OCI-LY7 (cell line): Measurements from ENCODE around the gene OSGIN1. TPM values are rescaled to one million over a fixed set of nuclear protein-coding genes. Genes with fewer than 3 reads are reported as not detected.

Experiments
- Bru-seq: library from RNA; stranded (reverse); fragments of 400-500 nt; gene quantifications from one replicate; lab custom pipeline; 2021; lab: Mats Ljungman, UMichigan
- BruChase-seq, 2 experiments: library from RNA; stranded (reverse); fragments of 400-500 nt; gene quantifications; one replicate each; lab custom pipeline; 2021; lab: Mats Ljungman, UMichigan
- BruUV-seq: library from RNA; stranded (reverse); fragments of 400-500 nt; replicated peaks from 2 replicates; lab custom pipeline; 2021; lab: Mats Ljungman, UMichigan
- CTCF ChIA-PET: fragments of 300-600 bp; sonication (Branson Sonifier 250); formaldehyde crosslinking; loops from one replicate; lab custom pipeline; 2022; ENCODE audit warnings: antibody characterized with exemption; ENCODE audit not compliant: unreplicated experiment; lab: Charles Lee
- POLR2A ChIA-PET: fragments of 300-600 bp; sonication (Branson Sonifier 250); formaldehyde crosslinking; loops from one replicate; lab custom pipeline; 2022; ENCODE audit warnings: antibody characterized with exemption; lab: Charles Lee
- DNase-seq: peaks from one replicate; pipeline ENCODE4 v3.0.0-alpha.2; 2015; ENCODE audit warnings: low spot score
- H2AFZ ChIP-seq: fragments of 200-600 bp; sonication (generic), shearing (Covaris generic); 2 replicates; pipeline ENCODE4 v1.6.1; 2014; ENCODE audit warnings: mild to moderate bottlenecking, antibody characterized with exemption, low read length, moderate library complexity
- H3K27ac ChIP-seq: fragments of 200-600 bp; sonication (generic); 2 replicates; pipeline ENCODE4 v1.5.1; 2014; ENCODE audit warnings: mixed run types, low read depth, mild to moderate bottlenecking, moderate library complexity, low read length, inconsistent platforms; ENCODE audit not compliant: poor library complexity, severe bottlenecking
- H3K36me3 ChIP-seq: fragments of 200-600 bp; sonication (generic); 2 replicates; pipeline ENCODE4 v1.6.1; 2014; ENCODE audit warnings: mild to moderate bottlenecking, antibody characterized with exemption, low read length, moderate library complexity, mixed read lengths; ENCODE audit not compliant: insufficient read depth
- H3K4me1 ChIP-seq: fragments of 200-600 bp; sonication (generic); 2 replicates; pipeline ENCODE4 v1.5.1; 2014; ENCODE audit warnings: mild to moderate bottlenecking, low read length; ENCODE audit not compliant: insufficient read depth, poor library complexity, severe bottlenecking
- H3K4me2 ChIP-seq: fragments of 200-600 bp; sonication (generic); 2 replicates; pipeline ENCODE4 v1.6.1; 2014; ENCODE audit warnings: mild to moderate bottlenecking, low read length
- H3K4me3 ChIP-seq: fragments of 200-600 bp; sonication (generic); 2 replicates; pipeline ENCODE4 v1.5.1; 2014; ENCODE audit warnings: mild to moderate bottlenecking, low read depth, low read length; ENCODE audit not compliant: poor library complexity, severe bottlenecking
- H3K79me2 ChIP-seq: fragments of 200-600 bp; sonication (generic); 2 replicates; pipeline ENCODE4 v1.6.1; 2016; ENCODE audit warnings: low read depth, mild to moderate bottlenecking, low read length, moderate library complexity, mixed read lengths; ENCODE audit not compliant: insufficient read depth
- H3K9me2 ChIP-seq: fragments of 200-600 bp; sonication (generic); 2 replicates; pipeline ENCODE4 v1.6.1; 2016; ENCODE audit warnings: mild to moderate bottlenecking, low read length, mixed read lengths; ENCODE audit not compliant: insufficient read depth
- H3K9me3 ChIP-seq: fragments of 200-600 bp; sonication (generic); 2 replicates; pipeline ENCODE4 v1.6.1; 2014; ENCODE audit warnings: mild to moderate bottlenecking, mixed run types, low read length, mixed read lengths
- H4K20me1 ChIP-seq: fragments of 200-600 bp; sonication (generic); 2 replicates; pipeline ENCODE4 v1.6.1; 2014; ENCODE audit warnings: mild to moderate bottlenecking, antibody characterized with exemption, low read length, moderate library complexity, mixed read lengths; ENCODE audit not compliant: insufficient read depth
- CTCF ChIP-seq: fragments of 200-600 bp; sonication (generic); conservative IDR thresholded peaks from 2 replicates; pipeline ENCODE4 v1.5.1; 2014; ENCODE audit warnings: mild to moderate bottlenecking, antibody characterized with exemption, low read length, moderate library complexity, mixed read lengths
- EZH2phosphoT487 ChIP-seq: fragments of 200-600 bp; sonication (generic); IDR thresholded peaks from 2 replicates; pipeline ENCODE4 v1.6.1; 2018; ENCODE audit warnings: low read depth, borderline replicate concordance, mild to moderate bottlenecking, mixed run types, antibody characterized with exemption, low read length, moderate library complexity, mixed read lengths
- intact Hi-C: fragments of 100-400 bp; cut with micrococcal nuclease; formaldehyde crosslinking; loops from one replicate; pipeline ENCODE4 v1.10.0; 2022; ENCODE audit not compliant: unreplicated experiment
- long read RNA-seq: library from polyadenylated mRNA; stranded (forward); transcript quantifications from one replicate; pipeline ENCODE4 v2.0.0, GENCODE V29; 2022
- total RNA-seq, 2 experiments: library from RNA; depleted of rRNA in 1 of 2; stranded (reverse); fragments of >200 nt in 1 of 2; shearing (Covaris generic) in 1 of 2; gene quantifications; 2 replicates each; pipeline ENCODE4 v1.2.3, GENCODE V29; 2014 to 2022

Gene OSGIN1
- 0.28 and 0.41 TPM in 2 replicates for total RNA-seq (2014; rRNA removed; shearing (Covaris generic))
- 1.0 and 2.0 TPM in 2 replicates for total RNA-seq (2022)
- percentile 25 among the genes with signal in this experiment for Bru-seq, nascent RNA
- BruChase-seq, experiment 1, labeled RNA remaining after a 6-hour chase, result percentile 22 among the genes with signal in this experiment
- percentile 23 among the genes with signal in this experiment for BruChase-seq, experiment 2, labeled RNA remaining after a 2-hour chase
- long read RNA-seq, result 0 reads

DNA sequence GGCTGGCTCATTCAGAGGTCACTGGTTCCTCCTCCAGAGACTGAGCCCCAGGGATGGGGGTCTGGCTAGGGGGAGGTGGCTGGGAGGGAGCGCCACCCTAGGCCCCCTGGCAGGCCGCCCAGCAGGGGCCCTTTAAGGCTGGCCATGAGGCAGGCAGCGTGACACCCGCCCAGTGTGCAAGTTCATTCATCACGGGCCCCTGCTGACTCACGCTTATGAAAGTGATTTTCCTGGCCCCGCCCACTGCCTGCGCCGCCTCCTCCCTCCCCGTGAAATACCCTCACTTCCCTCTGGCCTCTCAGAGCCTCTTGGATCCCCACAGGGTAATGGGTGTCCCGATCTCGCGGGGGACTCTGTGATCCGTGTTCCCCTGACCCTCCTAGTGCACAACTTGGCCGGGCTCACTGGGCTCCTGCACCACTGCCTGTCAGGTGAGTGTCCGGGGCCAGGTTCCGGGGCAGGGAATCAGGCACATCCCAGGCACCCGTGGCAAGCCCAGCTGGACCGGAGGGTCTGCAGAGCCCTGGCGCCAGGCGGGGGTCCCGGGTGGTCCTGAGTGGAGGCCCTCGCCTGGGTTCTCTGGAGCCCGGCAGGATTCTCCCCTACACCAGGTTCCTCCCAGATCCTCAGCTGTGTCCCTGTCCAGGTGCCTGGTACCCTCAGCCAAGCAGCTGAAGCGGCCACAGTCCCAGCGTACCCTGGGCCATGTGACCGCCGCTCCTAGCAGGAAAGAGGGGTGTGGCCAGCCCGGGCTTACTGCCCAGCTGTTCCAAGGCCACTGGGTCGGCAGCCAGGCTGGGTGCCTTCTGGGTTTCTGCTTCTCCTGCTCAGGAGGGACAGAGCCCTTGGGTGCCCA lies at the start of gene OSGIN1:
OSGIN1 (plus strand) TSS at position 301 of the 856 bp plus-strand sequence. CDS start 4,432 bp downstream, outside the sequence.
- Histone ChIP-seq H3K9me2 (no peaks in the 10 kb centered on the region), H2AFZ (peak within 1 kb of the TSS; percentile 59; the same call in 1 of the 2 replicates), H4K20me1 (no peaks in the 10 kb centered on the region), H3K4me1 (peaks cover 8% of the 10 kb centered on the region), H3K4me3 (peak within 1 kb of the TSS; percentile 12), H3K79me2 (no peaks in the 10 kb centered on the region), H3K4me2 (peak within 1 kb of the TSS; percentile 59), H3K27ac (no peak within 1 kb of the TSS), H3K36me3 (no peaks in the 10 kb centered on the region), H3K9me3 (no peaks in the 10 kb centered on the region)
- no TSS peak for BruUV-seq
- POLR2A ChIA-PET, result no interaction called here
- CTCF ChIA-PET, result no interaction called here
- TF ChIP-seq CTCF (no peak), EZH2phosphoT487 (no peak)
- peak; percentile 33 for DNase-seq
- intact Hi-C loops, result loop anchor here (10.0 kb wide), 2 partner anchors 128 to 222 kb away; no protein-coding TSS in a partner anchor

GRCh38 chr16:83903751-83904150 lies 49.3 kb upstream of the OSGIN1 start:
- POLR2A ChIA-PET, result no interaction called here
- no peak overlapping the region for H3K27ac ChIP-seq
- H3K4me3 ChIP-seq, result no peak overlapping the region
- intact Hi-C loops, result no loop called here
- H2AFZ ChIP-seq, result no peak overlapping the region
- H3K9me2 ChIP-seq, result no peaks in the 10 kb centered on the region
- no peaks in the 10 kb centered on the region; the same call in 1 of the 2 replicates for H4K20me1 ChIP-seq
- peaks cover 6% of the 10 kb centered on the region for H3K4me1 ChIP-seq
- peaks cover 4% of the 10 kb centered on the region; the same call in 1 of the 2 replicates for H3K79me2 ChIP-seq
- TF ChIP-seq EZH2phosphoT487 (no peak), CTCF (no peak)
- CTCF ChIA-PET, result no interaction called here
- no peak overlapping the region for H3K4me2 ChIP-seq
- H3K9me3 ChIP-seq, result no peaks in the 10 kb centered on the region
- H3K36me3 ChIP-seq, result peaks cover 6% of the 10 kb centered on the region; the same call in 1 of the 2 replicates
- BruUV-seq, result no TSS peak
- no peak for DNase-seq
